ENCODE data around the gene TMPRSS6.

DNA sequence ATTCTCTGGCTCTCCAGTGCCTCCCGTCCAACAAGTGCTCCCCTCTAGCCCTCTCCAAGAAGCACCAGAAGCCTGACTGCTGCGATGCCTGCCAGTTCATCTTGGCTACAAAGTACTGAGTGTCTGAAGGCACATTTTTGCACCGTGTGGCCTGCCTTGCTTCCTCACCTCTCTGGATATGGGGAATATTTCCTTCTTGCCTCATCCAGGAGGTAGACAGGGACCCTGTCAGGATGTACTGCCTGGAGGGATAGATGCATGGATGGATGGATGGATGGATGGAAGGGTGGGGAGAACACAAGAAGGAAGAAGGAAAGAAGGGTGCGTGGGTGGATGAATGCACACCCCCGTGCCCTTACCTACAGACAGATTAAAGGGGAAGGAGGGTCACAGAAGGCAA is 30.4 kb downstream of the TMPRSS6 start:
- TF ChIP-seq POLR2AphosphoS5 (IDR thresholded peaks at IDR 0.05) = no peak
- no peak for TF ChIP-seq CTCF (IDR thresholded peaks at IDR 0.05)

Measured in esophagus muscularis mucosa (tissue), 3 donors.